GM12872 (cell line): ENCODE measurements around the gene TOM1L2.
A peak's percentile ranks its signal among the peaks of the same experiment; 100 is the strongest.

Experiments used
- TF ChIP-seq, protein P1 (sequence below): IDR thresholded peaks from 3 replicates; pipeline ENCODE4 v1.5.1; 2011; ENCODE audit warnings: low read depth, mild to moderate bottlenecking, low read length, moderate library complexity; ENCODE audit not compliant: insufficient read depth

The TOM1L2 gene

DNA sequence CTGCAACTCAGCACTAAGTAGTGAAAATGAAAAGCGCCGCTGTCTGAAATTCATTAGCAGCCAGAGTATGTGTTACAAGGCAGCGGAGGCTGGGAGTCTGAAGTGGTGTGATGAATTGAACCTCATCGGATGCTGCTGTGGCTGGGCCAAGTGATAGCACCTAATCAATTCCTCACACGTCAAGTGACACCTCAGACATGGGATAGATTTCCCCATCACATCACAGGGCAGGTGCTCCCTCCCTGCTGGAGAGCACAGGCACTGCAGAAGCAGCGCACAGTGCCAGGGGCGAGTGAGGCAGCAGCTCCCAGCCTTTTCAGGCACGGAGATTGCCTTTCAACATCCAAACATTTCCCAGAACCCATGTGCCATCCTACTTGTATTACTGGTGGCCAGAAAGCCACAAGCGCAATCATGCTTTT lies 32.7 kb upstream of the TOM1L2 start:
- TF ChIP-seq, protein P1, sequence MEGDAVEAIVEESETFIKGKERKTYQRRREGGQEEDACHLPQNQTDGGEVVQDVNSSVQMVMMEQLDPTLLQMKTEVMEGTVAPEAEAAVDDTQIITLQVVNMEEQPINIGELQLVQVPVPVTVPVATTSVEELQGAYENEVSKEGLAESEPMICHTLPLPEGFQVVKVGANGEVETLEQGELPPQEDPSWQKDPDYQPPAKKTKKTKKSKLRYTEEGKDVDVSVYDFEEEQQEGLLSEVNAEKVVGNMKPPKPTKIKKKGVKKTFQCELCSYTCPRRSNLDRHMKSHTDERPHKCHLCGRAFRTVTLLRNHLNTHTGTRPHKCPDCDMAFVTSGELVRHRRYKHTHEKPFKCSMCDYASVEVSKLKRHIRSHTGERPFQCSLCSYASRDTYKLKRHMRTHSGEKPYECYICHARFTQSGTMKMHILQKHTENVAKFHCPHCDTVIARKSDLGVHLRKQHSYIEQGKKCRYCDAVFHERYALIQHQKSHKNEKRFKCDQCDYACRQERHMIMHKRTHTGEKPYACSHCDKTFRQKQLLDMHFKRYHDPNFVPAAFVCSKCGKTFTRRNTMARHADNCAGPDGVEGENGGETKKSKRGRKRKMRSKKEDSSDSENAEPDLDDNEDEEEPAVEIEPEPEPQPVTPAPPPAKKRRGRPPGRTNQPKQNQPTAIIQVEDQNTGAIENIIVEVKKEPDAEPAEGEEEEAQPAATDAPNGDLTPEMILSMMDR: peak; percentile 43; the same call in 2 of the 3 replicates

DNA sequence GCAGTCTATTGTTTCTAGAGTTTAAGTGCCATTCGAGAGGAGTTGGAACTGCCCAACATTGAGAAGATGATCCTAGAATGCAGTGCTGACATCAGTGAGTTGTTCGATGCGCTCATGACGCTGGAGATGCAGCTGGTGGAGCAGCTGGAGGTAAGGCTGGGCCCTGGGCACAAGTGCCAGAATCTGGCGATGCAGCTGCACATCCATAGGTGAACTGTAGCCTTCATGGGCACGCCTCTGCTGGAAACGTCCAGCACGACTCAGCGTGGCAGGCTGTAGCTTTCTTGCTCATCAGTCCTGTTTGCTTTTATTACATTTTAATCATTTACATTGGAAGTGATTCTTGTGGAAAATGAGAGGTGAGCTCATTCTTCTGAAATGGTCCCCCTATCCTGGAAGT lies 32.1 kb upstream of the TOM1L2 start:
- TF ChIP-seq, protein P1: no peak

DNA sequence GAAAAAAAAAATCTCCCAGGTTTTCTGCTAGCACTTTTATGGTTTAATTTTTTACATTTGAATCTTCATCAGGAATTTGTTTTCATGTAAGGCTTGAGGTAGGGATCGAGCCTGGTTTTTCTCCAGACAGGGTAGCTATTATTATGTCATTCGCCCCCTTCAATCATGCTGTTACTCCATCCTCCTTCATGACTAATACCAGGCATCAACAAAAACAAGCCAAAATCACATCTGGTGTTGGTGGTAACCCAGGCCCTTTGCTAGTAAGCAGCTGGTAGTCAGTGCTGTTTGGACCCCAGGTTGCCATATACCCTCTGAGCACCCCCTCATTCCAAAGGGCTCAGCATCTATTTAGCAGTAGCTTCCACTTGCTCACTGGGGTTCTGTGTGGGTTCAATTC lies 30.0 kb upstream of the TOM1L2 start:
- TF ChIP-seq, protein P1: no peak

DNA sequence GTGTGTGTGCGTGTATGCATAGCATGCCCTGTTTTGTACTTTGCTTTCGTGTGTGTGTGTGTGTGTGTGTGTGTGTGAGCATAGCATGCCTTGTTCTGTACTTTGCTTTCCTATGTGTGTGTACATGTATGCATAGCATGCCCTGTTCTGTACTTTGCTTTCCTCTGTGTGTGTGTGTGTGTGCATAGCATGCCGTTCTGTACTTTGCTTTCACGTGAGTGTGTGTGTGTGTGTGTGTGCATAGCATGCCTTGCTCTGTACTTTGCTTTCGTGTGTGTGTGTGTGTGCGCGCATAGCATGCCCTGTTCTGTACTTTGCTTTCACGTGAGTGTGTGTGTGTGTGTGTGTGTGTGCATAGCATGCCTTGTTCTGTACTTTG lies 27.8 kb upstream of the TOM1L2 start:
- TF ChIP-seq, protein P1: no peak

DNA sequence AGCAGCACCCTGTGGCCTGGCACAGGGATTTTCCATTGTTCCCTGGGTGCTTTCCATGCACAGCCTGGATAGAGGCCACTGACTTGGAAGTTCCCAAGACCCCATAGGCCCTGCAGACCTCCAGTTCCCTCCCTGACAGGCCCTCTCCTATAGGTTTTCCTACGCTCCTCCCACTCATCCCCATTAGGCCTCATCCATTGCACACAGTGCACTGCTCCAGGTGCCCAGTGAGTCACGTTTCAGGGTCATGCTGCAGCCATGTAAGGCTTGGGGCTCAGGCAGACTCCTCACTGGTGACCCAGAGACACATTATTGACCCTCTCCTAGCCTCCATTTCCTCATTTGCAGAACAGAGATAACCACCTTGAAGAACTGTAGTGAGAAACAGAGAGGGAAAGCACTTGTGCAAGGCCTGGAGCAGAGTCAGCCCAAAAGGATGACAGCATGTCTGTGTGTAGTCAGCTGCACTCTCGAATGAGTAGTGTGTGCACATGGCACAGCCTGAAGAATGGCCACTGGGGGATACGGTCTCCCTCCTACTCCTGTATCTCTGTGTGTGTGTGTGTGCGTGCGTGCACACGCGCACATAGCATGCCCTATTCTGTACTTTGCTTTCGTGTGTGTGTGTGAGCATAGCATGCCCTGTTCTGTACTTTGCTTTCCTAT lies 27.3 kb upstream of the TOM1L2 start:
- TF ChIP-seq, protein P1: no peak

DNA sequence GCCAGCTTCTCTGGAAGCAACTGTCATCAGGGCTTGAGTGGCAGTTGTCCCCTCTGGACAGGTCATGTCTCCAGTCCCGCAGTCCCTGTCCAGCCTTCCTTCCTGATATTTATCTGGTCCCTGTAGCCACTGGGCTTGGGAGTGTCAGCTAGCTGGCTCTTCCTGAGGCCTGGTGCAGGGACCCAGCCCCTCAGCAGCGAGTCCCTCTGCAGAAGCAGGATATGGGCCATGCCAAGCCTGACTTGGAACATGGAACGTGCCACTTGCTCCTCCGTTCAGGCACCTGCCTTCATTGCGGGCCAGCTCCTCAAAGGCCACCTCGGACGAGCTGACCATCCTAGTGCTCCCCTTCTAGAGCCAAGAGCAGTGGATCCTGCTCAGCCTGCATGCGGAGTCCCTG lies 26.7 kb upstream of the TOM1L2 start:
- TF ChIP-seq, protein P1: no peak

DNA sequence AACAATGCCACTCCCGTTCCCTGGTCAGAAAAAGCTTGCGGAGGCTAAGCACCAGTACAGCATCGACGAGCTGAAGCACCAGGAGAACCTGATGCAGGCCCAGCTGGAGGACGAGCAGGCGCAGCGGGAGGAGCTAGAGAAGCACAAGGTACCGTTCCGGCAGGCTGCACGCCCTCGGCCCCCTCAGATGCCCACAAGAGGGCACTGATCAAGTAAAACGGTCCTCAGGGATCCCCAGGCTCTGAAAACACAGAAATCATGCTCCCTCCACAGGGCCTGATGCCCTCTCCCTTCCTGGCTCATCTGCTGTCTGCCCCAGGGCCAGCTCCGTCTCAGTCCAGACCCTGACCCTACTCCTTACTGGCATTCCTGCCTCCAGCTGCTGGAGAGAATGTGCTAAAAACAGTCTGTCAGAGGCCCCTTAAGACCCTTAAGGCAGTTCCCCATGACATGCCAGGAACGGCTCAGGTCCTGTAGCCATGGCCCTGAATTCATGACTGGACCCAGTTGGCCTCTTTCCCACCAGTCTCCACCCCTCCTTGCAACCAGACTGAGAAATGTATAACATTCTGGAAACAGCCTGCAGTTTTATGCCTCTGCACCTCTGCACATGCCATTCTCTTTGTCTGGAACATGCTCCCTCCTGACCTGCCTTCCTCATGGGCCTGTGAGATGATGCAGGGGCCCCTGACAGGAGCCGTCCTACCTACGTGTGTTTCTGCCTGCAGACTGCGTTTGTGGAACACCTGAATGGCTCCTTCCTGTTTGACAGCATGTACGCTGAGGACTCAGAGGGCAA lies 22.3 kb upstream of the TOM1L2 start:
- TF ChIP-seq, protein P1: peak; percentile 67
